Measurements from ENCODE around the gene GMPPB.

Gene GMPPB

DNA sequence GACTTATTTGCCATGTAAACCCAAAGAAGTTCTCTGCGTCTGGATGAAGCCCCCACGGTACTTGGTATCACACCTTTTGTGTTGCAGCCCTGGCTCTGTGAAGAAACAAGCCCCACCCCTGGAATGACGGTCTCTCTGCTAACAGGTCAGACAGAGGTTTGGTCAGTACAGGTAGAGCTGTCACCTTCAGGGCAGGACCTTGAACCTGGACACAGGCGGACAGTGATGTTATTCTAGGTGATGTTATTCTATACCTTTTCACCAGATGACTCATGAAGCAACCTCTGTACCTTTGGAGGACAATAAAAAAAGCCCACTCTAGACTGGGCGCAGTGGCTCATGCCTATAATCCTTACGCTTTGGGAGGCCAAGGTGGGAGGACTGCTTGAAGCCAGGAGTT lies 11.0 kb upstream of the GMPPB start:
- Histone ChIP-seq H3K27ac (replicated peaks) (no peak overlapping the region), H3K27me3 (ENCODE audit: insufficient read depth, poor library complexity, severe bottlenecking) (no peaks in the 10 kb centered on the region), H3K4me3 (replicated peaks; ENCODE audit: insufficient read depth, low read length) (no peak overlapping the region)
- DNase-seq (ENCODE audit: low read depth in 1 of 2, low spot score in 1 of 2), result no peak
- TF ChIP-seq POLR2AphosphoS5 (IDR thresholded peaks at IDR 0.05; ENCODE audit: low read depth) (no peak), GABPA (IDR thresholded peaks at IDR 0.05; ENCODE audit: low read depth) (no peak), SPI1 (IDR thresholded peaks at IDR 0.05; ENCODE audit: borderline replicate concordance, low read depth) (no peak)
- TF ChIP-seq, protein P1, sequence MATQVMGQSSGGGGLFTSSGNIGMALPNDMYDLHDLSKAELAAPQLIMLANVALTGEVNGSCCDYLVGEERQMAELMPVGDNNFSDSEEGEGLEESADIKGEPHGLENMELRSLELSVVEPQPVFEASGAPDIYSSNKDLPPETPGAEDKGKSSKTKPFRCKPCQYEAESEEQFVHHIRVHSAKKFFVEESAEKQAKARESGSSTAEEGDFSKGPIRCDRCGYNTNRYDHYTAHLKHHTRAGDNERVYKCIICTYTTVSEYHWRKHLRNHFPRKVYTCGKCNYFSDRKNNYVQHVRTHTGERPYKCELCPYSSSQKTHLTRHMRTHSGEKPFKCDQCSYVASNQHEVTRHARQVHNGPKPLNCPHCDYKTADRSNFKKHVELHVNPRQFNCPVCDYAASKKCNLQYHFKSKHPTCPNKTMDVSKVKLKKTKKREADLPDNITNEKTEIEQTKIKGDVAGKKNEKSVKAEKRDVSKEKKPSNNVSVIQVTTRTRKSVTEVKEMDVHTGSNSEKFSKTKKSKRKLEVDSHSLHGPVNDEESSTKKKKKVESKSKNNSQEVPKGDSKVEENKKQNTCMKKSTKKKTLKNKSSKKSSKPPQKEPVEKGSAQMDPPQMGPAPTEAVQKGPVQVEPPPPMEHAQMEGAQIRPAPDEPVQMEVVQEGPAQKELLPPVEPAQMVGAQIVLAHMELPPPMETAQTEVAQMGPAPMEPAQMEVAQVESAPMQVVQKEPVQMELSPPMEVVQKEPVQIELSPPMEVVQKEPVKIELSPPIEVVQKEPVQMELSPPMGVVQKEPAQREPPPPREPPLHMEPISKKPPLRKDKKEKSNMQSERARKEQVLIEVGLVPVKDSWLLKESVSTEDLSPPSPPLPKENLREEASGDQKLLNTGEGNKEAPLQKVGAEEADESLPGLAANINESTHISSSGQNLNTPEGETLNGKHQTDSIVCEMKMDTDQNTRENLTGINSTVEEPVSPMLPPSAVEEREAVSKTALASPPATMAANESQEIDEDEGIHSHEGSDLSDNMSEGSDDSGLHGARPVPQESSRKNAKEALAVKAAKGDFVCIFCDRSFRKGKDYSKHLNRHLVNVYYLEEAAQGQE (IDR thresholded peaks at IDR 0.05; ENCODE audit: insufficient replicate concordance, low read depth), result no peak
- TF ChIP-seq, protein P2, sequence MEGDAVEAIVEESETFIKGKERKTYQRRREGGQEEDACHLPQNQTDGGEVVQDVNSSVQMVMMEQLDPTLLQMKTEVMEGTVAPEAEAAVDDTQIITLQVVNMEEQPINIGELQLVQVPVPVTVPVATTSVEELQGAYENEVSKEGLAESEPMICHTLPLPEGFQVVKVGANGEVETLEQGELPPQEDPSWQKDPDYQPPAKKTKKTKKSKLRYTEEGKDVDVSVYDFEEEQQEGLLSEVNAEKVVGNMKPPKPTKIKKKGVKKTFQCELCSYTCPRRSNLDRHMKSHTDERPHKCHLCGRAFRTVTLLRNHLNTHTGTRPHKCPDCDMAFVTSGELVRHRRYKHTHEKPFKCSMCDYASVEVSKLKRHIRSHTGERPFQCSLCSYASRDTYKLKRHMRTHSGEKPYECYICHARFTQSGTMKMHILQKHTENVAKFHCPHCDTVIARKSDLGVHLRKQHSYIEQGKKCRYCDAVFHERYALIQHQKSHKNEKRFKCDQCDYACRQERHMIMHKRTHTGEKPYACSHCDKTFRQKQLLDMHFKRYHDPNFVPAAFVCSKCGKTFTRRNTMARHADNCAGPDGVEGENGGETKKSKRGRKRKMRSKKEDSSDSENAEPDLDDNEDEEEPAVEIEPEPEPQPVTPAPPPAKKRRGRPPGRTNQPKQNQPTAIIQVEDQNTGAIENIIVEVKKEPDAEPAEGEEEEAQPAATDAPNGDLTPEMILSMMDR (IDR thresholded peaks at IDR 0.05; ENCODE audit: insufficient read depth, low read length), result no peak

DNA sequence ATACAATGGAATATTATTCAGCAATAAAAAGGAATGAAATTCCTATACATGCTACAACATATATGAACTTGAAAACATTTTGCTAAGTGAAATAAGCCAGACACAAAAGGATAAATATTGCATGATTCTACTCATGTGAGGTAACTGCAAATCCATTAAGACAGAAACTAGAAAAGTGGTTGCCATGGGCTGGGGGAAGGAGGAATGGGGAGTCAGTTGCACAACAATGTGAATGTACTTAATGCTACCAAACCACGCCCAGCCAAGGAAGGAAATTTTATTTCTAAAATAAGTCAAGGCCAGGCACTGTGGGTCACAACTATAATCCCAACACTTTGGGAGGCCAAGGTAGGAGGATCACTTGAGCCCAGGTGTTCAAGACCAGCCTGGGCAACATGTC lies 9.8 kb upstream of the GMPPB start:
- no peak overlapping the region for H3K4me3 ChIP-seq (replicated peaks; ENCODE audit: insufficient read depth, low read length)
- DNase-seq (ENCODE audit: low read depth in 1 of 2, low spot score in 1 of 2), result peak in 1 of 2 experiments; percentile 29

DNA sequence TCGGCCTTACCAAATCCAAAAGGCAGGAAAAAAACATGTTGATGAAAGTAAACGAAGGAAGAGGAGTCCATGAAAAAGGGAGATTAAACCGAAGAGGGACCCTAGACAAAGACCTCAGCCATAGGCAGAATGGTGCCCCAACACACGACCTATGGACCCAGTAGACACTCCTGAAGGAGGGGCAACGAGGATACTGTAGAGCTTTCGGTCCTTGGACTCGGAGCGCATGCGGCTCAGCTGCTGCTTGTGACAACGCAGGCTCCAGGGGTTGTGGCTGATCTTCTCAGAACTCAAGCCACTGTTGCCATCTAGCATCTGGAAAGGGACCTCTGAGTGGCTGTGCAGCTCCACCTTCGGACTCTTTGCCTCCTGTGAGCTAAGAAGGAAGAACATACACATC lies 8.8 kb upstream of the GMPPB start:
- no peak overlapping the region for H3K4me3 ChIP-seq (replicated peaks; ENCODE audit: insufficient read depth, low read length)
- DNase-seq (ENCODE audit: low read depth in 1 of 2, low spot score in 1 of 2), result no peak

More for the DNA sequence above, 9.8 kb upstream of the GMPPB start:
- Histone ChIP-seq H3K27me3 (ENCODE audit: insufficient read depth, poor library complexity, severe bottlenecking) (no peaks in the 10 kb centered on the region), H3K27ac (replicated peaks) (no peak overlapping the region)
- TF ChIP-seq POLR2AphosphoS5 (IDR thresholded peaks at IDR 0.05; ENCODE audit: low read depth), result no peak
- TF ChIP-seq, protein P1 (IDR thresholded peaks at IDR 0.05; ENCODE audit: insufficient replicate concordance, low read depth), result no peak
- no peak for TF ChIP-seq GABPA (IDR thresholded peaks at IDR 0.05; ENCODE audit: low read depth)
- TF ChIP-seq SPI1 (IDR thresholded peaks at IDR 0.05; ENCODE audit: borderline replicate concordance, low read depth), result no peak
- TF ChIP-seq, protein P2 (IDR thresholded peaks at IDR 0.05; ENCODE audit: insufficient read depth, low read length), result no peak

More for the DNA sequence above, 8.8 kb upstream of the GMPPB start:
- TF ChIP-seq, protein P1 (IDR thresholded peaks at IDR 0.05; ENCODE audit: insufficient replicate concordance, low read depth), result no peak
- no peak for TF ChIP-seq POLR2AphosphoS5 (IDR thresholded peaks at IDR 0.05; ENCODE audit: low read depth)
- no peak for TF ChIP-seq SPI1 (IDR thresholded peaks at IDR 0.05; ENCODE audit: borderline replicate concordance, low read depth)
- no peak for TF ChIP-seq GABPA (IDR thresholded peaks at IDR 0.05; ENCODE audit: low read depth)
- TF ChIP-seq, protein P2 (IDR thresholded peaks at IDR 0.05; ENCODE audit: insufficient read depth, low read length), result no peak
- Histone ChIP-seq H3K27me3 (ENCODE audit: insufficient read depth, poor library complexity, severe bottlenecking) (no peaks in the 10 kb centered on the region), H3K27ac (replicated peaks) (no peak overlapping the region)
